ENCODE data around the gene SRPRB. TPM values are rescaled to one million over a fixed set of nuclear protein-coding genes. Genes with fewer than 3 reads are reported as not detected.

The SRPRB gene
- total and polyA plus RNA-seq, 9 donors = 6.2 to 59.7 (median 35.1) TPM

DNA sequence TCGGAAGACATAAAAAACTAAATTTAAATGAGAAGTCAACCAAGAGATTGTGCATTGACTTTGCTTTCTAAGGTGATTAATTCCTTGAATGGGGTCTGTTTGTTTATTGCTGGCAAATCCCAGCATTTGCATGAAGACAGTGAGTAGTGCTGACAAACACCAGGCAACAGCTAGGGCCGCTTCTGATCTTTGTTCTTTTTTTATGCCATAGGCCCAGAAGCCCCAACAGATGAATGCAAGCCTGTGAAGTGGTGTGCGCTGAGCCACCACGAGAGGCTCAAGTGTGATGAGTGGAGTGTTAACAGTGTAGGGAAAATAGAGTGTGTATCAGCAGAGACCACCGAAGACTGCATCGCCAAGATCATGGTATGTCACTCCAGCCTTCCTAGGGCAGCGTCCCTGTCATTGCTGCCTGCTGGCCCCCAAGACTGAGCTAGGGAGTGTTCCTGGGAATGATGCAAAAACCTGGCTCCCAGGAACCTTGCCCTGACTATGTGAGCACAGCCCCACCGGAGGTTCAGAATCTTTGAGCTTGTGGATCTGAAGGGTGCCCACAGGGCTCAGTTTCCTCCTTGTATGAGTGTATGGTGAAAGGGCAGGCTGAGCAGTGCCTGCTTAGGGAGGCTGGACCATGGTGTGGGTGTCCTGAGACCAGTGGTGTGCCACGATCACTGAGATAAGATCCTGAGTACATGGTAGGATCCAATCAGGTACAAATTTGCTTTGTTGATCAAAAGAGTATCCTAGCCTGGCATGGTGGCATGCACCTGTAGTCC lies 46.5 kb upstream of the SRPRB start:
- Histone ChIP-seq H3K4me1 (ENCODE audit: insufficient read depth) (no peaks in the 10 kb centered on the region), H3K9me3 (no peaks in the 10 kb centered on the region), H3K36me3 (no peaks in the 10 kb centered on the region), H3K27me3 (no peaks in the 10 kb centered on the region), H3K27ac (no peak overlapping the region), H3K4me3 (no peak overlapping the region)
- TF ChIP-seq EP300 (IDR thresholded peaks at IDR 0.05) (no peak), POLR2A (IDR thresholded peaks at IDR 0.05) (no peak)
- TF ChIP-seq, protein P1, sequence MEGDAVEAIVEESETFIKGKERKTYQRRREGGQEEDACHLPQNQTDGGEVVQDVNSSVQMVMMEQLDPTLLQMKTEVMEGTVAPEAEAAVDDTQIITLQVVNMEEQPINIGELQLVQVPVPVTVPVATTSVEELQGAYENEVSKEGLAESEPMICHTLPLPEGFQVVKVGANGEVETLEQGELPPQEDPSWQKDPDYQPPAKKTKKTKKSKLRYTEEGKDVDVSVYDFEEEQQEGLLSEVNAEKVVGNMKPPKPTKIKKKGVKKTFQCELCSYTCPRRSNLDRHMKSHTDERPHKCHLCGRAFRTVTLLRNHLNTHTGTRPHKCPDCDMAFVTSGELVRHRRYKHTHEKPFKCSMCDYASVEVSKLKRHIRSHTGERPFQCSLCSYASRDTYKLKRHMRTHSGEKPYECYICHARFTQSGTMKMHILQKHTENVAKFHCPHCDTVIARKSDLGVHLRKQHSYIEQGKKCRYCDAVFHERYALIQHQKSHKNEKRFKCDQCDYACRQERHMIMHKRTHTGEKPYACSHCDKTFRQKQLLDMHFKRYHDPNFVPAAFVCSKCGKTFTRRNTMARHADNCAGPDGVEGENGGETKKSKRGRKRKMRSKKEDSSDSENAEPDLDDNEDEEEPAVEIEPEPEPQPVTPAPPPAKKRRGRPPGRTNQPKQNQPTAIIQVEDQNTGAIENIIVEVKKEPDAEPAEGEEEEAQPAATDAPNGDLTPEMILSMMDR (IDR thresholded peaks at IDR 0.05) = no peak
- 89 to 94% (median 93%) methylated on average over 9 of the region's 9 CpGs for WGBS, 3 donors
- intact Hi-C loops (cut with DNase I) = no loop called here
- DNase-seq = no peak

DNA sequence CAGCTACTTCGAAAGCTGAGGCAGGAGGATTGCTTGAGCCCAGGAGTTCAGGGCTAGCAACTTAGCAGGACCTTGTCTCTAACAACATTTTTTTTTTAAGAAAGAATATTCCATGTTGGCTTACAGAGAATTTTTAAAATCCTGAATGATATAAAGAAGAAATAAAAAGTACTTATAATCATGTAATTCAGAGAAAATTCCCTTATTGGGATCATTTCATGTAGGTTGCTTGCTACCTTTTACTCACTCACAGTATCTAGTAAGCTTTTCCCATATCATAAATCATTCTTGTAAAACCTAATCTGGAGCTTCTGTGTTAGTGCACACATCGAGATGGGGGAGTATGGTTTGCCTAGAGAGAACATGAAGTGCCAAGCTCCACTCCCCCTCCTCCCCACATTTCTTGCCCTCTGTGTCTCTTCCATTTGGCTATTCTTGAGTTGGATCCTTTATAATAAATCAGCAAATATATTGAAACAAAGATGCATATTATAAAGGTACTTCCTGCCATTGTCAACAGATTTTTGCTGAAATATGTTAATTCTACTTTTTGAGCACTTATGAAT lies 45.8 kb upstream of the SRPRB start:
- 42 to 54% (median 47%) methylated on average over 2 of the region's 2 CpGs for WGBS, 3 donors
- Histone ChIP-seq H3K27me3 (no peaks in the 10 kb centered on the region), H3K36me3 (no peaks in the 10 kb centered on the region), H3K9me3 (no peaks in the 10 kb centered on the region), H3K27ac (no peak overlapping the region), H3K4me1 (ENCODE audit: insufficient read depth) (no peaks in the 10 kb centered on the region), H3K4me3 (no peak overlapping the region)
- DNase-seq = no peak
- intact Hi-C loops (cut with DNase I) = no loop called here
- TF ChIP-seq, protein P1 (IDR thresholded peaks at IDR 0.05) = no peak
- TF ChIP-seq POLR2A (IDR thresholded peaks at IDR 0.05) = no peak

DNA sequence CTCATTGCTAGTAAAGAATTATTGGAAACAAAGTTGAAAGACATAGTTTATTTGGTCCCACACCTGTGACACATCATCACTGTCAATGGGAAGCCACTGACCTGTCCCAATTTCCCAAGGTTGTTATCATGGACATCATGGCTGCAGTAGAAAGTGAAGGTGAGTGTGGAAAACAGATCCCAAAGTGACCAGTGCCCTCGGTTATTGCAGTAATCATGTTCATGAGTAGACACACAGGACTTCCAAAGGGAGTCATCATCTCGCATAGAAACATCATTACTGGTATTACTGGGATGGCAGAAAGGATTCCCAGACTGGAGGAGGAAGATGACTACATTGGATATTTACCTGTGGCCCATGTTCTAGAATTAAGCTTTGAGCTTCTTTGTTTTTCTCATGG lies 44.7 kb upstream of the SRPRB start:
- Histone ChIP-seq H3K27me3 (no peaks in the 10 kb centered on the region), H3K4me3 (no peak overlapping the region), H3K9me3 (no peaks in the 10 kb centered on the region), H3K4me1 (ENCODE audit: insufficient read depth) (no peaks in the 10 kb centered on the region), H3K27ac (no peak overlapping the region), H3K36me3 (no peaks in the 10 kb centered on the region)
- intact Hi-C loops (cut with DNase I) = no loop called here
- 93 to 96% (median 95%) methylated on average over 2 of the region's 2 CpGs for WGBS, 3 donors
- TF ChIP-seq, protein P1 (IDR thresholded peaks at IDR 0.05) = no peak
- TF ChIP-seq POLR2A (IDR thresholded peaks at IDR 0.05) (no peak), EP300 (IDR thresholded peaks at IDR 0.05) (no peak)
- DNase-seq = no peak

DNA sequence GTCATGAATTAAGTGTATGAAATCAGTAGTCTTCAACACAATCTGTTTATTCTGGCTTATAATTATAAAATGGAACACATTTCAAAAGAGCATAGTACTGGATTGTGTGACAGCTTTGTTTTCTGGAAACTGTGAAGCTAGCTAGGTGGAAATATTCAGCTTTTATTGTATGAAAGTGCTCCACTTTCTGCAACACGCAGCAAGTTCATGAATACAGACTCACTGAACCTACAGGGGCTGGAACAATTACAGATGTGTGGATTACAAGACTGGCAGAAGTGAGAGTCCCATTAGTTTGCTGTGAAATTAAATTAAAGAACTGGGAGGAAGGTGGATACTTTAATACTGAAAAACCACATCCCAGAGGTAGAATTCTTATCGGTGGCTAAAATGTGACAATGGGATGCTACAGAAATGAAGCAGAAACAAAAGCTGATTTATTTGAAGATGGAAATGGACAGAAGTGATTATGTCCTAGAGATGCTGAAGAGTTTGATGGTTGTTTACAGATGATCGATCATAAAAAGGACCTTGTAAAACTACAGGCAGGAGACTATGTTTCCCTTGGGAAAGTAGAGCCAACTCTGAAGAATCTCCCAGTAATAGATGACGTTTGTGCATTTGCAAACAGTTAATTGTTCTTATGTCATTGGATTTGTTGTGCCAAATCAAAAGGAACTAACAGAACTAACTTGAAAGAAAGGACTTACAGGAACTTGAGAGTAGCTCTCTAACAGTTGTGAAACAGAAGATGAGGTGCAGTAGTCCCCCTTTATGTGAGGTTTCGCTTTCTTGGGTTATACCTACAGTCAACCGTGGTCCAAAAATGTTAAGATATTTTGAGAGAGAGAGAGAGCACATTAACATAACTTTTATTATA lies 43.8 kb upstream of the SRPRB start:
- no peak for DNase-seq
- no peak for TF ChIP-seq POLR2A (IDR thresholded peaks at IDR 0.05)
- TF ChIP-seq, protein P1 (IDR thresholded peaks at IDR 0.05) = no peak
- TF ChIP-seq EP300 (IDR thresholded peaks at IDR 0.05) = no peak
- no peak overlapping the region for H3K27ac ChIP-seq
- intact Hi-C loops (cut with DNase I) = no loop called here
- no peaks in the 10 kb centered on the region for H3K9me3 ChIP-seq
- WGBS, 3 donors = 79 to 85% (median 80%) methylated on average over 6 of the region's 6 CpGs
- no peaks in the 10 kb centered on the region for H3K4me1 ChIP-seq (ENCODE audit: insufficient read depth)
- H3K4me3 ChIP-seq = no peak overlapping the region
- no peaks in the 10 kb centered on the region for H3K36me3 ChIP-seq
- H3K27me3 ChIP-seq = no peaks in the 10 kb centered on the region
